Measurements from ENCODE around the gene ATP8A2.
"Not testable (repeated sequence)": the region's sequence is repeated elsewhere in the genome, so short reads cannot be mapped to it uniquely, and the experiment has no call there.

The ATP8A2 gene

DNA sequence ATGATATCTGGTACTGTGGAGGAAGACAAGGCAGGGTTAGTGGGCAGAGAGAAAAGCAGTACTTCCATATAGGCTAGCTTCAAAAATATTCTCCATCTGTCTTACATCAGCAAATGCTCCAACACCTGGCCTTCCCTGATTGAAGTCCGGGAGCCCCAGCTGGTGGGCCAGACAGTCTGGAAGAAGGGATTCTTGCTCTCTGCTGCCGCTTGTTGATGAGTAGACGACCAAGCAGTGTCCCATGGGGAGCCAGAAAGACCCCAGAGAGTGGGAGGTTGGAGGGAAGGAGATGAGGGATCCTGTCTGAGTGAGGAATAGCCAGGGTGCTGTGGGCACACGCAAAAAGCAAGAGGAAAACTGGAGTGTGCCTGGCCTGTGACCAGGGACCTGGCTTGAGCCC, 95.1 kb downstream of the ATP8A2 start:
- no peak for DNase-seq

DNA sequence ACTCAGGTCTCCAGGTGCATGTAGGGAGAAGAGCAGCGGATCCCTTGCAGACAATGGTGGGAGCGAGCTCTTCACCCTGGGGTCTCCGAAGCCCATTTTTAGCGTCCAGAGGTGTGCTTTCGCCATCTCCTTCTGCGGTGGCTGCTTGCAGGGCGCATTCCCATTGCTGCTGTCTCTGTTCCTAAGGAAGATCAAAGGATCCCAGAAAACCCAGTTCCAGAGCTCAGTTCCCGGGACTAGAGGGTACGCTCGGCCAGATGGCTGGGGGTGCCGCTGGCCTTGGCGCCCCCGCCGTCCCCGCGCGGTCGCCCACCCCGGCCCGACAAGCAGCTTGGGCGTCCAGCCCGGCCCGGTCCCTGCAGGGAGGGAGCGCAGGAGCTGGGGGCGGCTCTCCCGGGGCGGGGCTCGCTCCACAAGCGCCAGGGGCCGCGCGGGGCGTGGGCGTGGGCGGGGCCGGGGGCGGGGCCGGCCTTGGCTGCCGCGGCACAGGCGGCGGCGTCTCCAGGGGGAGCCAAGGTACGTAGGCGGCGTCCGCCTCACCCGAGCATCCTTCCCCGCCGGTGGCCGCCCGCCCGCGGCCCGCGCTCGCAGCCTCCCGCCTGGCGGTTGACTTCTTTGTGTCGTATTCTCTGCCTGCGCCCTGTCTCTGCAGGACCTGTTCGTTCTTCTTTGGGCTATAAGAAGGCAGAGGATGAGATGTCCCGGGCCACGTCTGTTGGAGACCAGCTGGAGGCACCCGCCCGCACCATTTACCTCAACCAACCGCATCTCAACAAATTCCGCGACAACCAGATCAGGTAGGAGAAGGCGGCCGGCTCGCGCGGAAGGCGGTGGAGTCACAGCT, 96.8 kb downstream of the ATP8A2 start:
- no peak for DNase-seq

DNA sequence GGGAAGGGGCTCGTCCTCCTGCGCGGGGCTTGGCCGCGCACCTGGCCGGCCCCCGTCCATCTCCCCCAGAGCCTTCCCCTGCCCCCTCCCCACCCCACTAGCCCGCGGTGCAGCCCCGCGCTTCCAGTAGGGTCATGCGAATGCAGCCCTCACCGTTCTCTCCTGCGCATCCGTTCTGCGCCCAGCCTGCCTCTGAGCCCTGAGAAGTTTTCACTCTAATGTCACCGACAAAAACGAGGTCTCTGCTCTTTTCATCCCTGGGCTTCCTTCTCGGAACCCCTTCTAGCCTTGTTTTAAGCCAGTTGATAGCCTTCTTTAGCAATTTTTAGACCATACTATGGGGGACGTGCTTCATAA, 97.4 kb downstream of the ATP8A2 start:
- DNase-seq = no peak

DNA sequence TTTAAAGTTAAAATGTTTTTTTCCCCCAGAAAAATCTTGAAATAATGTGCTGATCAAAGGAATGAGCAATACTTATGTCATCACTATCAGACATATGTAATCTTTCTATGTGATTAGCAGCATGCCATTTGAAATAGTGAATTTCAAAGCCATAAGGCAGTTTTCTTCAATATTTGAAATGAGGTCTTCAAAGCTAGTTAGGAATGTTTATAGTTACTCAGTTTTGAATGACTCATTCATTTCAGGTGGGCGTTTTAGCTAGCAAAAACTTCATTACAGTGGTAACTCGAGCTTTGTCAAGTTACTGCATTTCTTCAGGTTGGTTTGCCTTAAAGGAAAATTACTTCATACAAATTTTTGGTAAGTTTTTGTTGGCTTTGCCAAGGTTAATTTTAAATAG, 102.1 kb downstream of the ATP8A2 start:
- DNase-seq = no peak

DNA sequence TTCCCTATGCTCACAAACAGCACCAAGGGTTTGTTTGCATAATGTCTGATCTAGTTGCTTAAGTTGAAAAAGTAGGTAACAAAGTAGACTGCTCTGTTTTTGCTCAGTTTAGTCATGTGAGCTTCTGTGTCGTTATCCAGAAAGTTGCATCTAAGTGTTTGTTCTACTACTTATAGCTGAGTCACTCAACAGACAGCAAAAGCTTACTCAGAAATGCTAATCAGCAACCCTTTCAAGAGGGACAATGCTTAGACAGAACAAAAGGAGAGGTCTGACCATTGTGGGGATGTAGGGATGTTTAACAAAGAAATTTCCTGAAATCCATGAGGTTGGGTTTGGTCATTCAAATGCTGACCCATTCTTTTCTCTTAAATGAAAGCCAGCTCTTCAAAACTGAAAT, 106.4 kb downstream of the ATP8A2 start:
- DNase-seq = no peak

DNA sequence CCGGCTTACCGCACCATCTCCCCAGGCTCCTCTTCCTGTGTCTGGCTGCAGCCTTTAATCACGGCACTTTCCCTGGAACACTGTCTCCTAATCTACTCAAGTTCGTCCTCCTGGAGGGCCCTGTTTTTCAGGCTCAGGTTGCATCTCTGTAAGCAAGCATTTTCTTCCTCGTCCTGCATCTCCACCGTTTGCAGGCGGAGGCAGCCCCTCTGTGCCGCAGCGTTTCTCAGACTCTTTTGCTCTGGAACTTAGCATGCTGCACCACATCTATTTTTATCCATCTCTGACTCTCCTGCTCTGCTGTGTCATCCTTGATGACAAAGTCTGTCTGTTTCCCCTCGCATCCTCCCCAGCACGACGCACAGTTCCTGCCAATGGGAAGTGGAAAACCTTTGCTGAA, 117.5 kb downstream of the ATP8A2 start:
- no peak for DNase-seq

DNA sequence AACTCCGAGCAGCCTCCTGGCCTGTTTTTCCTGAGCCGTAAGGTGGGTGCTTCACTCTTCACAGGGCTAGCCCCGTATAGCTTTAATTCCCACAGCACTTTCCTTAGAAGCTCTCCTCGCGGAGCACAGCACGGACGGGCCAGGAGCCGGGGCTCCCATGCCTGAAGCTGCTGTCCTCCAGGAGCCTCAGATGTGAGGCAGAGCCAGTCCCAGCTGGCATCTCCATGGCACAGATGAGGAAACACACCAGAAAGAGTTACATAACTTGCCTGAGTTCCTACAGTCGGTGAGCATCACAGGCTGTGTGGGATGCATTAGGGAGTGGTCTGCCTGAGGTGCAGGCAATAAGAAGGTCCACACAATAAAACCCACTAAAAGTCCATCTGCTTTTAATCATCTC, 118.5 kb downstream of the ATP8A2 start:
- no peak for DNase-seq

DNA sequence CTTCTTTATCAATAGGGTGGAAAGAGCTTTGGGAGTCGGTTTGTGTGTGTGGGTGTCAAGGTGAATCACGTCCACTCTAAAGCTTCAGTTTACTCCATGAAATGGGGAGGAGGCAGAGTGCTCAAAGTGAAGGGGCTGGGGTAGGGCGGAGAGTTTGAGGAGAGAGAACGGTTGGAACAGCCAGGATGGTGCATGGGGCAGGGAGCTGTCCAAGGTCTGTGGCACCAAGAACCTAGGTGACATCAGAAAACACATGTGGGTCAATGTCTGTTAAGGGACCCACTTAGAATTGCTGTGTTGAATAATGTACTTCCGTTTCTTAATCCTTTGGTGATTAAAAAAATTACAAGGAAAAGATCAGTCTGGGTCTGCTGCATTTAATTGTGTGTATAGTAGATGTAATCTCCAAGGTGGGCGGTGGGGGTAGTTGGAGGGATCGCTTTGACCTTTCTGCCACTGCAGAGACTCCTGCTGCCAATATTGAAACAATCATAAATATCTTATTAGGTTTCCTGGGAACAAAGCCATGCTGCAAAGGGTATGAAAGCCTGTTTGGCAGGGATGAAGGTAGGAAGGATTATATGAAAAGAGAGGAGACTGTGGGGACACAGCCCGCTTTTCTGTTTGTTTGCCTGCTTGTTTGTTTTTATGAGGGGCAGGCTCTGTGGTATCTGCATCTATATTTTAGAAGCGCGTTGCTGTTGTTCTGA, 122.3 kb downstream of the ATP8A2 start:
- DNase-seq = no peak

DNA sequence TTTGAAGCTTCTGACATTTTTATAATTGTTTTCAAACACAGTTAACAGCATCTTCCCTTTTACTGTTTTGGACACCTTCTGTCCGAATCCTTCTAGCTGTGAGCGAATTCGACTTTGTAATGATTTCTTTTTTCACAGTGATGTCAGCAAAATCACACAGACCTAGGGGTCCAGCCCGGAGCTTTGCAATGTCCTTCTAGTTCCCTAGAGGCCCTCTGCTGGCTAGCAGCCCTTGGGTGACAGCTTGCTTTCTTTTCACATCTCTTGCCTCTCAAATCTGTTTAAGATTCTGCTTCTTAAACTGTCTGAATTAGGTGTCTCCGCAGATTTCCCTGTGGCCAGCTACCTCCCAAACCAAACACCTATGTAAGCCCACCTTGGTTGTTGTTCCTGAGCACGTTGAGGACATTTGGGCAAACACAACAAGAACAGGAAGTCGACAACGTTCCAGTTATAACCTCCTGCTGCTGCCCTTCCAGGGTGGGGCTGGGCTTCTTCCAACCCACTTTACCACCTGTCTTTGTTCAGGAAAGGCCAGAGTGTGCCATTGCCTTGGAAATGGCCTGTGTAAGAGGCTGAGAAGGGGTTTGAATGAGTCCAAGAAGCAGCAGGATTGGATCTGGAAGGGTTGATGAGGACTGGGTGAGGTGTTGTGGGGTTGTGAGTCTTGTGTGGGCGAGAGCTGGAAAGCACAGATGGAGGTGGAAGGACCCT, 123.1 kb downstream of the ATP8A2 start:
- no peak for DNase-seq

DNA sequence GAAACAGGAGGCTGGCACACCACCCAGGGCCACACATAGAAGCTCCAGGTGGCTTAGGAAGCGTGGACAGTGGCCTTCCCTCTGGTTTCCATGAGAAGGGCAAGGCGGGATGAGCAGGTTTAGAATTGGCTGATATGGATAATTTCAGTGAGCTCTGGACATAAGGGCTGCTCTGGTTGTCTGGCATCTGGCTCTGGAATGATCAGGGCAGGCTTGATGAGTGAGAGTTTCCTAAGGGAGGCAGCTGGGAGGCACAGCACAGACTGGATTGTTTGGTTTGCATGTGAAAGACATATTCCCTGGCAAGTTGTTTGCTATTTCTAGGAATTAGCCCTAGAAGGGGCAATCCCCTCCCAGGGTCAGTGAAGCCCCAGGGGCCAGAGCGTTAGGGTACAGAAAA, 129.5 kb downstream of the ATP8A2 start:
- DNase-seq = no peak

DNA sequence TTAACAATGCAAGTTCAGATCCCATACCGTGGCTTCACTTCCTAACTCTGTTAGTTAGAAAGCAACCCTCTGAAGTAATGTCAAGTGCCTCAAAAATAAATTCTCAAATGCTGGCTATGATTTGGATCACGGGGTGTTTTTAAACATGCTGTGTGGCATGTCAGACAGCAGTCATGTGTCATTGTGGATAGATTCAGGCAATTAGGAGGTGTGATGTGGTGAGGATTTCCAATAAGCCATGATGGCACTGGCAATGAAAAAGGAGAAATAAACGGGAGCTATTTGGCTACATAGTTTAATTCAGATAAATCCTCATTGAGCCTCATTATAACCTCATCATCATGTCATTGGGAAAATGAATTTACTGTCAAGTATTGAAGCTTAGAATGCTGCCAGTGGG, 130.3 kb downstream of the ATP8A2 start:
- DNase-seq = no peak

DNA sequence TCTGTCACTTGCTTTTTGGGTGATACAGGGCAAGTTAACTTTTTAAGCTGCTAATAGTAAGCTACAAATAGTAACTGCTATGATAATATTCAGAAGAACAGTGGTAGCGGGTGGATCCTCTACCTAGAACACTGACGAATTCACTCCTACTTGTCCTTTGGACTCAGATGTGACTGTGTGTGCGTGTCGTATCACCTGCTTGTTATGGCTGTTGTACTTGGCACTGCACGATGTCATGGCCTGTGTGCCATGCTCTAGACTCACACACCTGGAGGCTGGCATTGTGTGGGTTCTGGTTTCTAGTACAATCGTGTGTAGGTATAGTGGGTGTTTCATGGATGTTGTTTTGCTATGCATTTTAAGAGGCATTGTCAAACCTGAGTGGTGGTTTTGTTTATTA, 130.8 kb downstream of the ATP8A2 start:
- DNase-seq = no peak

DNA sequence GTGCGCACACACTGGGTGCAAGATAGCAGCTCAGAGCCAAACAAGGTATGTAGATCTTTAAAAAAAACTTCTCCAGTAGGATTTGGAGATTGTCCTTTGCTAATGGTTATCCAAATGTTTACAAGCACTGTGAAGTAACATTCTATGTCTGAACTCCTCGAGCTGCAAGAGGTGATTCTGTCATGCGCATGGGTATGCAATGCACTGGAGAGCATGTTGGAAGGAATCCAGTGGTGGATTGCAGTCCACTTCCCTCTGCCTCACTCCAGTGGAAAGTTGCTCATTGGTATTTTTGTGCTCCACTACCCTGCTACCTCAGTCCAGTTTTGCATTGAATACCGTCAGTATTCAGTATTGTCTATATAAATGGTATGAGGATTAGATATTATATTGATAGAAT, 132.1 kb downstream of the ATP8A2 start:
- no peak for DNase-seq

DNA sequence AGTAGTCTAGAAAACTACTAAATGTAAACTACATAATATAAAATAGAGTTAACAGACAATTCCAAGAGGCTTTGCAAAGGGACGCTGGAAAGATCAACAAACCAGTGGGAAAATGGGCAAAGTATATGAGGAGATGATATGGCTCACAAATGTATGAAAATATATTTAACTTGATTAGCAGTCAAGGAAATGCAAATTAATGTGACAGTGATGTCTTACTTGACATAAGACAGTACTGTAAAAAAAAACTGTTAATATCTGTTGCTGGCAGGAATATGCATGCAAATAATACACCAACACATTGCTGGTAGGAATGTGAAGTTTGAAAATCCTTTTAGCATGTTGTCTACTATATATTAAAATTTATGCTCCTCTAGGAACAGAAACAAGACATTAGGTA, 136.1 kb downstream of the ATP8A2 start:
- DNase-seq = no peak

DNA sequence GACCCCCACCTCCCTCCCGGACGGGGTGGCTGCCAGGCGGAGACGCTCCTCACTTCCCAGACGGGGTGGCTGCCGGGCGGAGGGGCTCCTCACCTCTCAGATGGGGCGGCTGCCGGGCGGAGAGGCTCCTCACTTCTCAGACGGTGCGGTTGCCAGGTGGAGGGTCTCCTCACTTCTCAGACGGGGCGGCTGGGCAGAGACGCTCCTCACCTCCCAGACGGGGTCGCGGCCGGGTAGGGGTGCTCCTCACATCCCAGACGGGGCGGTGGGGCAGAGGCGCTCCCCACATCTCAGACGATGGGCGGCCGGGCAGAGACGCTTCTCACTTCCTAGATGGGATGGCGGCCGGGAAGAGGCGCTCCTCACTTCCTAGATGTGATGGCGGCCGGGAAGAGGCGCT, 141.3 kb downstream of the ATP8A2 start:
- DNase-seq = not testable (repeated sequence)

DNA sequence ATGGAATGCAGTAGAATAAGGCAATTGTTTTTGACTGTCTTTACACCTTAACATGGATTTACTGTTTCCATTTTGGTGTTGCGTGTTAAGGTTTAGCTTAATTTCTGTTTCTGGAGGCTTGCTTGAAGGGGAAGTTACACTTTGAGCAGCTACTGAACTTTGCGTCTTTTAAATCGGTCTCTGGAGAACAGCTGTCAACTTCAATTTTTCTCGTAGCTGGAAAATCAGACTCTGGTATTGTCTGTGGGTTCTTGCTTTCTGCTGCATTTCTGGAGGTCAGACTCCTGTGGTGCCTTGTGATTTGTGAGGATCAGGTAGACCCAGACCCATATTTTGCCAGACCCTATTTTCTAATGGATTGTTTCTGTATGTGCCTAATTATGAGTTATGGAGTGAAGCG, 146.7 kb downstream of the ATP8A2 start:
- no peak for DNase-seq

DNA sequence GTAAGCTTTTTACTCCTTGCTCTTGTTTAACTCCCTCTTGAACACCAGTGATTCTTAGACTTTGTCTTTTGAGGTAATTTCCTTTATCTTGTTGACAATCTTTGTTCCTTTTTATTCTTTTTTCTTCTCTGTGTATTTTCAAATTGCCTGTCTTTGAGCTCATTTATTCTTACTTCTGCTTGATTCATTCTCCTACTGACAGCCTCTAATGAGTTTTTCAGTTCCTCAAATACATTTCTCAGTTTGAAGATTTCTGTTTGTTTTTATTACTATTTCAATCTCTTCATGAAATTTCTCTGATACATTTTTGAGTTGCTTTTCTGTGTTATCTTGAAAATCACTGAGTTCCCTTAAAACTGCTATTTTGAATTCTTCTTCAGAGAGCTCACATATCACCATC, 154.1 kb downstream of the ATP8A2 start:
- DNase-seq = no peak

DNA sequence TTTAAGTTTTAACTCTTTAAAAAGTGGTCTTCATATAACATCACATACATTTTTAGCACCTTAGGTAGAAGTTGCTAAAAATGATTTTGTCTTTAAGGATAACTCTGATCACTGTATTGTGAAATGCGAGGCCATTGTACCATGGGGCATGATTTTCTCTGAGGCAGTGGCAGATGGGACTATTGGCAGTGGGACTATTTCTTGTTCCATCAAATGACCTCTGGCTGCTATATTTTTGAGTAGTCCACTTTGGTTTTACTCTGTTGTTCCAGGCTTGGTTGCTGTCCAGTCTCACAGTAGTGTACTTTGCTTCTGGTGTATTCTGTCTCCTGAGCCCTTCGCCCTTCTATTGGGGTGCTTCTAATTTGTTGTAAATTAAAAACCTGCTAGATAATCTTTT, 156.5 kb downstream of the ATP8A2 start:
- DNase-seq = no peak

DNA sequence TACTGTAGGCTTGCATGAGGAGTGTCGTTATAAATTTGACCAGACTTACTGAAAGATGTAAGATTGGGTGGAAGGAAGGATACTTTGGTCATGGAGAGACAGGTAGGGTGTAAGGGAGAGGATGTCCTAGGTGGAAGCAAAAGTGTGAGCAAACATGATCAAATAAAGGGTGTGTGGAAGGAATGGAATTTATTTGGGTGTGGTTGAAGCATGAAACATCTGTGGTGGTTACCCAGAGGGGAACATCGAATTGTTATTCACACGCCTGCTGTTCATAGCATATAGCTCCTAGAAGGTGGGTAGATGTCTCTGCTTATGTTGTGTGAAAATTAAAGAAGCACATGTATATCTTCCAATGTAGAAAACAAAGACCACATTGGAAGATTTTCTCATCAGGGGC, 157.7 kb downstream of the ATP8A2 start:
- no peak for DNase-seq

DNA sequence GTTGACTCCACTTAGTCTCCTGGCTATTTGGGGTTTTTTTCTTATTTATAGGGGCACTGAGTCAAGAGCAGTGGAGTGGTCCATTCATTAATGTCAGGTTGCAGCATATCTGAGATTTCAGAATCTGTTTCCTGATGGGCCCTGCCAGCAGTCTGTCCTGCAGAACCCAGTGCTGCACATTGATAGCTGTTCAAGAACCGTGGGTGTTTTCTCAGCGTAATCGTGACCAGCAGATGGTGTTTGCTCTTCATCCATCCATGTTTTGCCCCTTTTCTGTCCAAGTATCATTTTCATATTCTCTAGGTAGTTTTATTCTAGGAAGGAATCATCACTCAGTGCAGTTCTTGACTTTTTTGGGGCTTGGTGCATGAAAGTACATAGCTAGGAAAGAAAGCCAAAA, 166.5 kb downstream of the ATP8A2 start:
- no peak for DNase-seq

DNA sequence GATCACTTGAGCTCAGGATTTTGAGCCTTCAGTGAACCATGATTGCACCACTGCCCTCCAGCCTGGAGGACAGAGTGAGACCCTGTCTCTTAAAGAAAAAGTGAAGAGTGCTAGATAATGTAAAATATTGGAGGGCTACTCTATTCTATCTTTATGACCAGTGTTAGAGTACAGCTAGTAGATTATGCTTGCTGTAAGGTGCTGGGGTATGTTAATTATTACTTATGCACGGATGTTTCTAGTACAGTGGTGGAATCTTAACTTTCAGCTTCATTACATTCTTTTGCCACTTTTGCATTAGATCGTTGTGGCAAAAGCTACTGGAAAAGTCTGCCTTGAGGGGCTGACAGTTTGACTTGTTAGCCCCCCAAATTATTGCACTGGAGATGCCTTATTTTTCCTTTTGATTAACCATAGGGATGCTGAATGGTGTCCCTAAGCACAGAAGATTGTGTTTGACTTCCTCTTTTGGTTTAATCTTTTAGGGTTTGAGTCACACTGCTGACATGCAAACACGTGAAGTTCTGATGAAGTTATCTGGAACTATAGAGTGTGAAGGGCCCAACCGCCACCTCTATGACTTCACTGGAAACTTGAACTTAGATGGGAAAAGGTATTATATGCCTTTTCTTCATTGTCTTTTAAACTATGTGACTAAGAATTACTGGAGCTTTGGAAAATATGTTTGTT, 169.8 kb downstream of the ATP8A2 start:
- no peak for DNase-seq

DNA sequence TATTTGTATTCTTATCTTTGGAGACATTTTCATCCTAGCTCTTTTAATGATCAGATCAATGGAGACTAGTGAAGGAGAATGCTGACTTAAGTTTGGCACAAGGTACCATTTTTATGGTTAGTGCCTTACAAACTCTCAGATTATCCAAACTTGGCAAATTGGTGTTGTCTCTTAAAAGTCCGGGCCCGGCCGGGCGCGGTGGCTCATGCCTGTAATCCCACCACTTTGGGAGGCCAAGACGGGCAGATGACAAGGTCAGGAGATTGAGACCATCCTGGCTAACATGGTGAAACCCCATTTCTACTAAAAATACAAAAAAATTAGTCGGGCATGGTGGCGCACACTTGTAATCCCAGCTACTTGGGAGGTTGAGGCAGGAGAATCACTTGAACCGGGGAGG, 177.2 kb downstream of the ATP8A2 start:
- not testable (repeated sequence) for DNase-seq

DNA sequence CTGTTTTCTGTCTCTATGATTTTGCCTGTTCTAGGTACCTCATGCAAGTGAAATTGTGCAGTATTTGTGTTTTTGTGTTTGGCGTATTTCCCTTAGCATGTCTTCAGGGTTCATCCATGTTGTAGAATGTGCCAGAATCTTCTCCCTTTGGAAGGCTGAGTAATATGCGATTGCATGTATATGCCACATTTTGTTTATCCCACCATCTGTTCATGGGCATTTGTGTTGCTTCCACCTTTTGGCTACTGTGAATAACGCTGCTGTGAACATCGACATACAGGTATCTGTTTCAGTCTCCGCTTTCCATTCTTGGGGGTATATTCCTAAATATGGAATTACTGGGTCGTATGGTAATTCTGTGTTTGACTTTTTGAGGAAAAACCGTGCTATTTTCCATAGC, 190.0 kb downstream of the ATP8A2 start:
- DNase-seq = no peak

Data from activated gamma-delta T cell (primary cell).